Stimulated activated CD8-positive, alpha-beta memory T cell treated with anti-CD3 and anti-CD28 coated beads, Interleukin-2, amount 100 ng/mL, for 48 hours (primary cell): ENCODE results near the gene USP46.

Experiments used
- DNase-seq, 2 donors: peaks; one replicate each; pipeline ENCODE4 v3.0.0-alpha.2; 2020; ENCODE audit warnings: low read depth in 2 of 2

USP46 gene

DNA sequence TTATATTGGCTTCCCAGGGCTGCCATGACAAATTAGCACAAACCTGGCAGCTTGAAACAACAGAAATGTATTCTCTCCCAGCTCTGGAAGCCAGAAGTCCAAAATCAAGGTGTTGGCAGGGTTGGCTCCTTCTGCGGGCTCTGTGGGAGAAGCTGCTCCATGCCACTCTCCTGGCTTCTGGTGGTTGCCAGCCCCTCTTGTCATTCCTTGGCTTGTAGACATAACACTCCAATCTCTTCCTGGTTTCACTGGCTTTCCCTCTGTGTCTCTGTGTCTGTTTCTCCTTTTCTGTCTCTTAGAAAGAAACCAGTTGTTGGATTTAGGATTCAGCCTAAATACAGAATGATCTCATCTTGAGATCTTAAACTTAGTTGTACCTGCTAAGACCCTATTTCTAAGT is 85.5 kb downstream of the USP46 start:
- no peak for DNase-seq

DNA sequence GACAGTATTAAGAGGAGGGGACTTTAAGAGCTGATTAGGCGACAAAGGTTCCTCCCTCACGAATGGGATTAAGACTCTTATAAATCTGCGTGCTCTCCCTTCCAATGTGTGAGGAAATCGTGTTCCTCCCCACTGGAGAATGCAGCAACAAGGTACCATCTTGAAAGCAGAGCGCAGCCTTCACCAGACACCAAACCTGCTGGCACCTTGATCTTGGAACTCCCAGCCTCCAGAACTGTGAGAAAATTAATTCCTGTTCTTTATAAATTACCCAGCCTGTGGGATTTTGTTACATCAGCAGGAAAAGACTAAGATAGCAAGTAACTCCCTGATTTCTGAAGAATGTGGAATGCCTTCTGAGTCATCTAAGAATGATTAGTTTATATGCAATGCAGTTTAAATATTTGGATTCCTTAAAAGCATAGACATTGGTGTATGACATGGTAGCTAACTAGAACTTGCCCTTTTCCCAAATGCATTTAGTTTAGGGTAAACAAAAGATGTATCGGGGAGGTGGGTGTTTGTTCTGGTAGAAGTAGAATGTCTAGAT is 86.1 kb downstream of the USP46 start:
- DNase-seq, result no peak

DNA sequence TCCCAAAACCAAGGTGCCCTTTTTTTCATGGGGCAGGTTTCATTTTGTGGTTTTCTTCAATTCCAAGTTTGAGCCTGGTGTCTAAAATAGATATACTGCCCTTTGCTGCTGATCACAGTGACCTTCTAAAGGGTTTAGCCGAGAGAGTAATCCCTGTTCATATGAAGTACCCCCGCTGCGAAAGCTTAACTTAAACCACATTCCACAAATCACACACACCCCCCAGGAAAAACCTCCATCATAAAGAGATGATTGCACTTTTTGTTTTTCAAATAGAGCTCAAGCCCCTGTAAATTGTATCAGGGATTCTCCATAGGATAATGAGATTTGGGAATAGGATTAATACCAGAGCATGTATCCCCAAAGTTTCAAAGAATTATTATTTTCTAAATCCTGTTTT is 90.8 kb downstream of the USP46 start:
- DNase-seq, result no peak

DNA sequence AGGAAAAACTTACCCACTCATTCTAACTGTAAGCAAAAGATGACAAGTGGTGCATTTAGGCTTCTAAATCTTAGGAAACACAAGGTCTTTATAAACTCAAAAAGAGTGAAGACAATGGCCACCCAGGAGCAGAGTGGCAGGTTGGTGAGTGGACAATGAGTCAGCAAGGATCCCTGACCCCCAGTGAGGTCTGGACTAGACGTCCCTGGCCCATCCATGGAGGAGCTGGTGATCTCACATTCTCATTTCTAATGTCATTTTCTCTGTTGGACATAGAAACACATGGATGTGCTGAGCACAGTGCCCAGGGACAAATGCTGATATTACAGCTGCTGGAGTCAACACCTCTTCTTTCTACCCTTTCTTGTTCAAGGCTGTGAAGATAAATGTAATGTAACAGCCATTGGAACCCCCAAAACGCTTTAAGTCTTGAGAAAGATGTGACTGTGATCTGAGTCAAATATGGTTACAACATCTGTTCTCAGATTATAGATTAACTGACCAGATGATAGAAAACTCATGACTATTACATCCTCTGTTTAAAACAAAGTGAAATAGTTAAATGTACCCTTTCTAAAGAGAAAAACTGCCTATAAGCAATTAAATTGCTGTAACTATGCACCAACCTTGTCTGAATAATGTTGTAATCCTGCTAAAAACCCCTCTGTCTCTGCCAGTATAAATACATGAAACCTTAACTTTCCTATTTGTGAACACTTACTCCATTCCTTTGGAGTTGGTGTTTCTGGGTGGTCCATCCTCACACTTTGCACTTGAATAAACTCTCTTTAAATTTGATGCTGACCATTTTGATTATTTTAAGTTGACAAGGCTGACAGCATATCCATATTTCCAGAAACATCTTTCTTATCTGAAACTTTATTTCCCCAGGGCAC is 92.7 kb downstream of the USP46 start:
- no peak for DNase-seq

DNA sequence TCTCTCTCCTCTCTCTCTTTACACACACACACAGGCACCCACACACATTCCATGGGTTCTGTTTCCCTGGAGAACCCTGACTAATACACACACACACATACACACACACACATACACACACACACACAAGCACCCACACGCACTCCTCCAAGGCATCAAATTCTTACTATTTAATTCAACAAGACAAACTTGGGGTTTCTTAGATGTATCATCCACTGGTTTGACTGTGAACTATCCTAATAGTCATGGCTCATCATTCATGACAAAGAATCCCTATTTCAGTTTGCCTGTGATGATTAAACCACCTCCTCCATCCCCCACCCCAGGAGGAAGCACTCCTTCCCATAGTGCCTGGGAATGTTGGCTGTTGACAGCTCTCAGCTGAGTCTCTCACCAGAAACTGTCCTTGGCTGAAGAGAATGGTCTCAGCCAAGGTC is 98.2 kb downstream of the USP46 start:
- no peak for DNase-seq

DNA sequence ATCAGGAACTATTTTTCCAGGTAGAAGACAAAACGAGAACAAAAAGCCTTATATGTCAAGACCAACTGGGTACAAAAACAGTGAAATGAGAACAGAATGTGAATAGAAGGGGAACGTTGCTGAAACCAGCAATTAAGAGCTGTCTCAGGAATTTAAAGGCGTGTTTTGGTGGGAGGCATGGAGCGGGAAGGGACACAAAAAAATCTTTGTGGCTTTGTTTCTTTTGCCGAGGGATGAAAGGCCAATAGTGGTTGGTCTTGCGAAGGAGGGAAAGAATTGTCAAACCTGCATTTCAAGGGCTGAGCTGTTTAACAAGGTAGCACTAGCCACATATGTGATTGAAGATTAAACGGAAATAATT is 103.8 kb downstream of the USP46 start:
- DNase-seq, result no peak

DNA sequence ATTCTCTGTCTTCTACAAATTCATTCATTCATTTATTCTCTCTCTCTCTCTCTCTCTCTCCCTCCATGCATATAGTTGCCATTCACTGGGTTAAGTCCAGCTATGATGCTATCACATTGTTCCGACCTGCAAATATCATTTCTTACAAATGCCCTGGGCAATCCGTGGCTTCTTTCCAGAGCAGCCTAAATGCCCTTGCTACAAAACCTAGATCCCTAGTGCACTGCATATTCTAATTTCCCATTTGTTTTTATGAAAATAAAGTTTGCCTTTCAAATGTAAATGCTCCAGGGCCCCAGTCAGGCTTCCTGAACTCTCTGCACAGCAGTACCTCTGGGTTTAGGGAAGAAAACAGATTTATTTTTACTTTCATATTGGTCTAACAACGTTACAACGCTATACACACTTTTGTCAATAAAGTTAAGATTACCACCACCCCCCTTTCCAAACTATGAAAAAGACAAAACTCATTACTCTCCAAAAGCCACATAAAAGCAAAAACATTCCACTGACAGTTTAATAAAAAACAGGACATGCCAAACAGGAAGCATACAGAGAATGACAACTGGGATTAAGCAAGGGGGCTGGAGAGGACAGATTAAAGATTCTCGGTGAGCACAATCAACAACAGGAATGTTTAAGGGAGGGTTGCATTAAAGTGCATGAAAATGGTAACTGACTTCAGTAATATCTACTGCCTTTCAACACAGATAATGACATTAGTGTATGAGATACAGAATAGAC is 104.3 kb downstream of the USP46 start:
- no peak for DNase-seq

DNA sequence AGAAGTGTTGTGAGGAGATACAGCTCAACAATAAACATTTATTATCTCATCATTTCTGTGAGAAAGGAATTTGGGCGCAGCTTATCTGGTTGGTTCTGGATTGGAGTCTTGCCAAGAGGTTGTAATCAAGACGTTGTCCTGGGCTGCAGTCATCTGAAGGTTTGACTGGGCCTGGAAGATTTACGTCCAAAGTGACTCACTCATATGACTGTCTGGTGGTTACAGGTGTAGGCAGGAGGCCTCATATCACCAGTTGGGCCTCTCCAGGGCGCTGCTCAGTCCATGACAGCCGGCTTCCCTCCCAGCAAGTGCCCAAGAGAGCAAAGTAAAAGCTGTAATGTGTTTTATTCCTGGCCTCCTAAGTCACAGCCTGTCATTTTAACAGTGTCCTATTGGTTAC is 106.3 kb downstream of the USP46 start:
- no peak for DNase-seq

DNA sequence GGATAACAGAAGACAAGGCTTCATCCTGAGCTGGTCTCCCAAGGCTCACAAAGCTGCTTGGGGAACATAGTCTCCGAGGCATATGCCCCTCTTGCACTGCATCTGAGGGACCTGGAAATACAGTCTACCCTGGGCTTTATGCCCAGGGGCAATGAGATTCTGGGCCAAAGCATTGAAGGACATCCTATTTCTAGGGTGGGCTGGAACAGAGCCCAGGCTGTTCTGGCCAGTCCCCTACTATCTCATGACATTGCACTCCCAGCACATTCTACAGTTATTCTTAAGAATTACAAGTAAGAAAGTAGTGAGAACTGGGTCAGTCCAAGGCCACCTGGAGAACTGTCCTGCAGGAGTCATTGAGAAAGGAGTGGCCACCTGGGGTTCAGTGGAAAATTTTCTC is 107.6 kb downstream of the USP46 start:
- no peak for DNase-seq

DNA sequence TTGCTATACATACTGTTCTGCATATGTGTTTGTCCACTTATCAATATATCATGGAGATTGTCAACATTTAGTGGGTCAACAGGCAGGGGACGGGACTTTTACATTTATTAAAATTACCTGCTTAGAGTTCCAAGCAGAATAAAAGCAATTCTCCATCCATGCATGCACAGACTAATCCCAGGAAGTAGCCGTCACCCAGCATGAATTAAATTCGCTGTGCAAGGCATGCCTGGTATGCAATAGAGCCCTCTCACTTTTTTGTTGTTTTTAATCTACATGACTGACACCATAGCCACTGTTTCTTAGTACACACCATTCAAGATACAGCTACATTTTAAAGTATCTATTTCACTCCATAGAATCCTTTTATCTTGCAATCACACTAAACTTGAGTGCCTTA is 108.9 kb downstream of the USP46 start:
- no peak for DNase-seq

DNA sequence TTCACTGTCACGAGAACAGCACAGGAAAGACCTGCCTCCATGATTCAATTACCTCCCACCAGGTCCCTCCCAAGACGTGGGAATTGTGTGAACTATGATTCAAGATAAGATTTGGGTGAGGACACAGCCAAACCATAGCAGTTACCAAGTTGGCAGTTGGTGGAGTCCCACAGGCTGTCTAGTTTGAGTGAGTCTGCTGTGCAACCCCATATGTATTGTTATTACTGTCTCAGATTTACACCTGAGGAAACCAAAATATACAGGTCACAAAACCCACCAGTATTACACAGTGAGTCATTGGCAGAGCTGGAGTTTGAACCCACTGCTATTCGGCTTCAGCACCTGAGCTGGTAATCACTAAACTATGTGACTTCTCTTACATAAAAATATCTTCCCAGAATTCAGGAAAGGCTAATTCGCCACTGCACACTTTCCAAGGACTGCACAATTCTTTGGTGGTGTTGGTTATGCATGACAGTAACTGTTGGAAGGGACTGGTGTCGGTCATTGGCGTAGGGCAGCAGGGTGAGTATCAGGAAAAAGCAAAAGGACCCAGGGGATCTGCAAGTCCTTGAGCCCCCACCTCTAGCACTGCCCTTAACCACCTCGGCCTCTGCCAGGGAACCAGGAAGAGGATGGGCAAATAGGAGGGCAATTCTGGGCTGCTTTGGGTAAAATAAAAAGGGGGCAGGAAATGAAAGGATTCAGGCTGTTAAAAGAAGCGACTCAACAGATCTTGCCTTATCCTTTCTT is 110.1 kb downstream of the USP46 start:
- DNase-seq, result no peak

DNA sequence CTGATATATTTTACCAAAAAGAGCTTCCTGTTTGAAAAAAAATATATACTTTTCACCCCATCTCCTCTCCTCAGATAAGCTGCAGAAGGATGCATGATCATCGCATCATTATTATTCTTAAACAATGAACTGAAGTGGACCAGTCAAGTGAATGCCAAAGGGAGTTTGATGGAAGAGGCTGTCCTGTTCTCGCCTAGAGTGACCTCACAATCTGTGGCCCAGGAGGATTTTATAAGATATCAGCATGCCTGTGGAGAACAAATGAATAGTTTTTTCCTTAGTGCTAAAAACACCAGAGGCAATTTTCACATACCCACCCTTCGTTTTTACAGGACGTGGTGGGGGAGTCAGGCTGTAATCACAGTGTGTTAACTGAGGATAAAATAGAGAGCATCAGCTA is 112.7 kb downstream of the USP46 start:
- DNase-seq, result no peak

DNA sequence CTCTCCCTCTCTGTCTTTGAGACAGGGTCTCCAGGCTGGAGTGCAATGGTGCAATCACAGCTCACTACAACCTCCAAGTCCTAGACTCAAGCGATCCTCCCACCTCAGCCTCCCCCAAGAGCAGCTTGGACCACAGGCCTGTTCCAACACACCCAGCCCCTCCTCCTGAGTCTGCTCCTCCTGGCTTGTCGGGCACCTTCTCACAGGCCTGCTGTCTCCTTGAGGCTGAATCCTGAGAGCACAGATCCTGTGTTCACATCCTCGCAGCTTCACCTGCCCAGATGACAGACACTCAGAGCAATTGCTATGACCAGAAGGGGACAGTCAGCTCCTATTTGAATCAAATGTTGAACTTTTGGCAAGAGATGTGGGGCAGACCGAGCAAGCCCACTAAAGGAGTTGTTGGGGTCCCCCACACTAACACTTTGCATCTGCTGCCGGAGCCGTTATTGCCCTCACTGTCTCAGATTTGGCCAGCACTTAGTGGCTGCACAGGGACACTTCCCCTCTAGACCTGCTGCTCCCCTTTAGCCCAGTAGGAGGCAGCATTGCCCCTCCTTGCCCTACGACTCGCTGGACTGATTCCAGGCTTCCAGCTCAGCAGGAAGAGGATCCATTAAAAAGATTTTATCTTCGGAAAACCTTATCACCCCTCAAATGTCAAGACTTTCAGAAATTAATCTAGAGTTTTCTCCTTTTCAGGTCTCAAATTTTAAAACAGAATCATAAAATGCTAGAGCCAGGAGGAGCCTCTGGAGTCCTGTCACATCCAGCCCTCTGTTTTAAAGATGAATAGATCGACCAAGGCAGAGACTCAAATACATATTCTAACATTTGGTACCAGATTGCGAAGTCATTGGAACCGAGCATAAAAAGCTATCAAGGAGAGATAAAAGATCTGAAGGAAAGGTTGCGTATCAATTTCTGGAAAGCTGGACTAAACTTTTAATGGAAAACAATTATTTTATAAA is 113.7 kb downstream of the USP46 start:
- peak; percentile 8 to 45 for DNase-seq
